Inflammatory macrophage treated with lipopolysaccharide for 1 hour (primary cell): ENCODE results near the gene ARHGAP31.
"Not testable (repeated sequence)": the region's sequence is repeated elsewhere in the genome, so short reads cannot be mapped to it uniquely, and the experiment has no call there.

Experiments
- DNase-seq, 2 donors: peaks; one replicate each; pipeline ENCODE4 v3.0.0-alpha.2; 2020 to 2022

Gene ARHGAP31, protein sequence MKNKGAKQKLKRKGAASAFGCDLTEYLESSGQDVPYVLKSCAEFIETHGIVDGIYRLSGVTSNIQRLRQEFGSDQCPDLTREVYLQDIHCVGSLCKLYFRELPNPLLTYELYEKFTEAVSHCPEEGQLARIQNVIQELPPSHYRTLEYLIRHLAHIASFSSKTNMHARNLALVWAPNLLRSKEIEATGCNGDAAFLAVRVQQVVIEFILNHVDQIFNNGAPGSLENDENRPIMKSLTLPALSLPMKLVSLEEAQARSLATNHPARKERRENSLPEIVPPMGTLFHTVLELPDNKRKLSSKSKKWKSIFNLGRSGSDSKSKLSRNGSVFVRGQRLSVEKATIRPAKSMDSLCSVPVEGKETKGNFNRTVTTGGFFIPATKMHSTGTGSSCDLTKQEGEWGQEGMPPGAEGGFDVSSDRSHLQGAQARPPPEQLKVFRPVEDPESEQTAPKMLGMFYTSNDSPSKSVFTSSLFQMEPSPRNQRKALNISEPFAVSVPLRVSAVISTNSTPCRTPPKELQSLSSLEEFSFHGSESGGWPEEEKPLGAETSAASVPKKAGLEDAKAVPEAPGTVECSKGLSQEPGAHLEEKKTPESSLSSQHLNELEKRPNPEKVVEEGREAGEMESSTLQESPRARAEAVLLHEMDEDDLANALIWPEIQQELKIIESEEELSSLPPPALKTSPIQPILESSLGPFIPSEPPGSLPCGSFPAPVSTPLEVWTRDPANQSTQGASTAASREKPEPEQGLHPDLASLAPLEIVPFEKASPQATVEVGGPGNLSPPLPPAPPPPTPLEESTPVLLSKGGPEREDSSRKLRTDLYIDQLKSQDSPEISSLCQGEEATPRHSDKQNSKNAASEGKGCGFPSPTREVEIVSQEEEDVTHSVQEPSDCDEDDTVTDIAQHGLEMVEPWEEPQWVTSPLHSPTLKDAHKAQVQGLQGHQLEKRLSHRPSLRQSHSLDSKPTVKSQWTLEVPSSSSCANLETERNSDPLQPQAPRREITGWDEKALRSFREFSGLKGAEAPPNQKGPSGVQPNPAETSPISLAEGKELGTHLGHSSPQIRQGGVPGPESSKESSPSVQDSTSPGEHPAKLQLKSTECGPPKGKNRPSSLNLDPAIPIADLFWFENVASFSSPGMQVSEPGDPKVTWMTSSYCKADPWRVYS (N-terminal part only)

GRCh38 chr3:119293871-119294695 is at the start of gene ARHGAP31:
TSS of gene ARHGAP31 (plus strand) at chr3:119294383. CDS start at chr3:119294905, 522 bp downstream.
- DNase-seq: peak; percentile 88 to 96

DNA sequence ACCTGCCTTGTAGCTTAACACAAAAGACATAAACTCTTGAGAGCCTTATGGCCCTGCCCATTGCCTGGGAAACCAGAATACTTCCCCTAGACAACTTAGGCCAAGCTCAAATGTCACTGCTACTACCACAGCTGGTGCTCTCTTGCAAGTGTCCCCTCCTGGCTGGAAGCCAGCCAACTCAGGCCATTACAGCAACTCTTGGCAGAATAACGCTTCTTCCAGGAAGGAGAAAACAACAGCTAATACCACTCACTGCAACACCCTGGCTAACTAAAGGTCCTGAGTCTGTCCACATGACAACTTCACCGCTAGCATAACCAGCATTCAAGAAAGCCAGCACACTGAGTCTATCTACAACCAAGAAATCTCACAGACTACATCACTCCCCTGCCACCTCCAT is 48.4 kb upstream of the ARHGAP31 start:
- no peak for DNase-seq

GRCh38 chr3:119255214-119255613 is 39.0 kb upstream of the ARHGAP31 start:
- DNase-seq: no peak

GRCh38 chr3:119257111-119257510 is 37.1 kb upstream of the ARHGAP31 start:
- no peak for DNase-seq

- DNase-seq: no peak
These were observed 36.4 kb upstream of the ARHGAP31 start for GRCh38 chr3:119257654-119258410.

DNA sequence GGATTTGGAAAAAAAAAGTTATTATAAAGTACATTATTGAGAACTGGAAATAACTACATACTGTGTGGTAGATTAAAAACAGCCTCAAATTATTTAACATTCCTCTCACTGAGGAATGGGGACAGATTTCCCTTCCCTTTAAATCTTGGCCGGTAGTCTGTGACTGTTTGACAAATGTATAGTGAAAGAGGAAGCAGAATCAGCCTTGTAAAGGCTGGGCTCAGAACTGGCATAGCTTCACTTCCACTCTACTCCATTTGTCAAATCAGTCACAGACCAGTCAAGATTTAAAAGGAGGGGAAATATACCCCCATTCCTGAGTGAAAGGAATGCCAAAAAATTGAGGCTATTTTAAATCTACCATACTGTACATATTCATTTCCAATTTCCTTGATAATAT is 35.3 kb upstream of the ARHGAP31 start:
- DNase-seq: peak; percentile 46 to 60

- no peak for DNase-seq
These were observed 34.4 kb upstream of the ARHGAP31 start for GRCh38 chr3:119259821-119260220.

DNA sequence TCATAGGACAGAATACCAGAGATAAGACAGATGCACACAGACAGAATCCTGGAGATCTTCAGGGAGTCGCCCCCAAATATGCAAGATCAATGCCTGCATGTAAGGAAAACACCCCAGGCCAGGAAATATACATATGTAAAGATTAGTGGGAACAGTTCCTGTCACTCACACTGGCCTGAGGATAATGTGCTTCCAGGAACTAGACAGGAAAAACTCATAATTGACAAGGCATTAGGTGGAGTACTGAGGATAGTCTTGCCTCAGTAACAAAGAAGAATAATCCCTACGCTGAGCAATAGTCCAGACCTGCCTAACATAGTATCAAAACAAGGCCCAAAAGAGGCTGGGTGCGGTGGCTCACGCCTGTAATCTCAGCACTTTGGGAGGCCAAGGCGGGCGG is 33.1 kb upstream of the ARHGAP31 start:
- DNase-seq: no peak

- not testable (repeated sequence) for DNase-seq
These were observed 24.0 kb upstream of the ARHGAP31 start for GRCh38 chr3:119270212-119270611.

DNA sequence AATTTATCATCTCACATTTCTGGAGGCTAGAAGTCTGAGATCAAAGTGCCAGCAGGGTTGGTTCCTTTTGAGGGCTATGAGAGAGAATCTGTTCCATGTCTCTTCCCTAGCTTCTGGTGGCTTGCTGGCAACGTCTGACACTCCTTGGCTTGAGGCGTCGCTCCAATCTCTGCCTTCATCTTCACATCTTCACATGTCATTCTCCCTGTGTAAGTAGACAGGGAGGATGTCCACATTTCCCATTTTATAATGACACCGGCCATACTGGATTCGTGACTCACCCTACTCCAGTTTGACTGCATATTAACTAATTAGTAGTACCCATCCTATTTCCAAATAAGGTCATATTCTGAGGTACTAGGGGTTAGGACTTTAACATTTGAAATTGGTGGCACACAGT is 17.5 kb upstream of the ARHGAP31 start:
- DNase-seq: no peak

GRCh38 chr3:119279101-119279554 is 15.1 kb upstream of the ARHGAP31 start:
- DNase-seq: no peak

- DNase-seq: no peak
These were observed 14.5 kb upstream of the ARHGAP31 start for GRCh38 chr3:119279584-119280243.

DNA sequence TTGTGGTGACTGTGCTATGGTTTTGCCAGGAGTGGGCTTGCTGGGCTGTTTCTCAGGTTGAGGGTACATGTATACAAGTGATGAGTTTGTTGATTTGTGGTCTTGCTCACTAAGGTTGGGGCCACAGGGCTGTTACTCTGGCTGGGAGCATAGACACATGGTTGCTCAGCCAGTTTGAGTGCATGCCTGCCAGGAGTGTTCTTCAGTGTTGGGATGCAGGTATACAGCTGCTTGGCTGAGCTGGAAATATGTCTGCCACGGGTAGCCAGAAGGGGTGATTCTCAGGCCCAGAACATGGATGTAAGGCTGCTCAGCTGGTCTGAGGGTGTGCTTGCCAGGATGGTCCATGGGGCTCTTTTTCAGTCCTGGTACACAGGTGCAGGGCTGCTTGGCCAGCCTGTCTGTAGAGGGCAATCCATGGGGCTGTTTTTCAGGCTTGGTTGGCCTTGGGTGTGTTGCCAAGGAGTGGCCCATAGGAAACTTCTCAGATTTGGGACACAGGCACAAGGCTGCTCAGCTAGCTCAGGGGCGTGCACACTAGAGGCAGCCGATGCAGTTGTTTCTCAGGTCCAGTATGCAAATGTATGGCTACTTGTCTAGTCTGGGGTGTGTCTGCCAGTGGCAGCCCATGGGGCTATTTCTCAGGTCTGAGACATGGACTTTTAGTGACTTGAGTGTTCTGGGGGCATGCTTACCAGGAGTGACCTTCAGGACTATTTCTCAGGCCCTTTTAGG is 5.3 kb upstream of the ARHGAP31 start:
- no peak for DNase-seq

DNA sequence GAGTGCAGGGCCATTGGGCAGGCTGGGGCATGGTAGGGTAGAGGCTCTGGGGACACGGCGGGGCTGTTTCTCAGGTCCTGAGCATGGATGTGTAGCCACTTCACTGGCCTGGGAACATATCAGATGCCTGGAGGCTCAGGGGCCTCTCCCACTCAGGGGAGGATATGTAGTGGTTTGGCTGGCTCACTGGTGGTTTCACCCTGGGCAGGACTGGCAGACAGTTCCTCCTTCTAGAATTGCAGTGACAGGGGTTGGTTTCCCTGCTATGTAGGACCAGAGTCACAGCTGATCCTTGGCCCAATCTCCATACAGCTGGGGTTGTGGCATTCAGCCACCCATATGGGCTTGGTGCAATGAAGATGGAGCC is 4.8 kb upstream of the ARHGAP31 start:
- peak; percentile 58 to 59 for DNase-seq

- no peak for DNase-seq
These were observed 3.6 kb upstream of the ARHGAP31 start for GRCh38 chr3:119290613-119291012.

- no peak for DNase-seq
These were observed 3.0 kb upstream of the ARHGAP31 start for GRCh38 chr3:119291062-119291700.

GRCh38 chr3:119292666-119293065 is 1.5 kb upstream of the ARHGAP31 start:
- no peak for DNase-seq

- no peak for DNase-seq
These were observed 895 bp upstream of the ARHGAP31 start for GRCh38 chr3:119293105-119293870.
